Measurements from ENCODE around the gene SLC22A1. TPM values are rescaled to one million over a fixed set of nuclear protein-coding genes. Genes with fewer than 3 reads are reported as not detected.

Gene SLC22A1
- total RNA-seq, 3 donors from 2014 or later (not counting 1 experiment from before 2014, with no cell fraction given), result 1.4 to 4.5 (median 3.0) TPM

DNA sequence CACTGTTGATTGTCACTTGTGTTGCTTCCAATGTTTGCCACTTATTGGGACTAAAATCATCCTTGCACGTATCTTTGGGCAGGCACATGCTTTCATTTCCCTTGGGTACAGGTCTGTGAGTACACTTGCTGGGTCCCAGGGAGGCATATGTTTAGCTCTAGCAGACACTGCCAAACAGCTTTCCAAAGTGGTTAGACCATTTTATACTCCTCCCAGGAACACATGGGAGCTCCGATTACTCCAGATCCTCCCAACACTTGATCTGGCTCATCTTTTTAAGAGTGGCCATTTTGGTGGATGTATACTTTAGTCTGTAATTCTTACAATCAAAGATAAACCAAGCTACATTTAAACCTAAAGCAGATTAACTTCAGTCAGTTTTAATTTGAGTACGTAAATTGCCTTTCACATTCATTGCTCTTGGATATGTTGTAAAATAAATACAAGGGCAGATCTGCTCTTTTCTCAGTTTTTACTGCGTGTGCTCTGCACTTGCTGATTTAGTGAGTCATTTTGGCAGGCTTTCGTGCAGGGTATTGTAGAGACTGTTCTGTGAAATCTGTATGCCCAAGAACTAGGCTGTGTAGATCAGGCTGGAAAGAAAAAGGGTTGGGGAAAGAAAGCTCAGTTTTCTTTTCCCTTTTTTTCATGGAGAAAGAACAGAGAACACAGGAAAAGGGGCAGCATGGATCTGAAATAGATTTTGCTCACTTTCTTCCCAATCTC, 19.5 kb downstream of the SLC22A1 start:
- Histone ChIP-seq H3K4me1 (ENCODE audit: control insufficient read depth, insufficient read depth, low read length) (peaks cover 3% of the 10 kb centered on the region), H3K9me3 (ENCODE audit: control insufficient read depth, insufficient read depth, low read length) (no peaks in the 10 kb centered on the region), H3K4me3 (ENCODE audit: low read length) (no peak overlapping the region), H3K36me3 (ENCODE audit: control insufficient read depth, insufficient read depth, low read length) (peaks cover 2% of the 10 kb centered on the region), H3K27ac (ENCODE audit: low read length) (no peak overlapping the region), H3K27me3 (ENCODE audit: control insufficient read depth, insufficient read depth, low read length) (no peaks in the 10 kb centered on the region)
- Mint-ChIP-seq H3K4me1 (peaks cover 8 to 9% of the 10 kb centered on the region in 2 donors), H3K36me3 (peaks cover 7% of the 10 kb centered on the region), H3K27me3 (ENCODE audit: low read depth in 2 of 2) (no peaks in the 10 kb centered on the region), H3K9me3 (no peaks in the 10 kb centered on the region), H3K27ac (no peak overlapping the region), H3K4me3 (no peak overlapping the region)
- ATAC-seq (no peak), DNase-seq (no peak)
- intact Hi-C loops (cut with micrococcal nuclease), result no loop called here
- TF ChIP-seq, protein P1, sequence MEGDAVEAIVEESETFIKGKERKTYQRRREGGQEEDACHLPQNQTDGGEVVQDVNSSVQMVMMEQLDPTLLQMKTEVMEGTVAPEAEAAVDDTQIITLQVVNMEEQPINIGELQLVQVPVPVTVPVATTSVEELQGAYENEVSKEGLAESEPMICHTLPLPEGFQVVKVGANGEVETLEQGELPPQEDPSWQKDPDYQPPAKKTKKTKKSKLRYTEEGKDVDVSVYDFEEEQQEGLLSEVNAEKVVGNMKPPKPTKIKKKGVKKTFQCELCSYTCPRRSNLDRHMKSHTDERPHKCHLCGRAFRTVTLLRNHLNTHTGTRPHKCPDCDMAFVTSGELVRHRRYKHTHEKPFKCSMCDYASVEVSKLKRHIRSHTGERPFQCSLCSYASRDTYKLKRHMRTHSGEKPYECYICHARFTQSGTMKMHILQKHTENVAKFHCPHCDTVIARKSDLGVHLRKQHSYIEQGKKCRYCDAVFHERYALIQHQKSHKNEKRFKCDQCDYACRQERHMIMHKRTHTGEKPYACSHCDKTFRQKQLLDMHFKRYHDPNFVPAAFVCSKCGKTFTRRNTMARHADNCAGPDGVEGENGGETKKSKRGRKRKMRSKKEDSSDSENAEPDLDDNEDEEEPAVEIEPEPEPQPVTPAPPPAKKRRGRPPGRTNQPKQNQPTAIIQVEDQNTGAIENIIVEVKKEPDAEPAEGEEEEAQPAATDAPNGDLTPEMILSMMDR (IDR thresholded peaks at IDR 0.05), result no peak
- WGBS (ENCODE audit: insufficient coverage), result 78% methylated on average over 4 of the region's 5 CpGs

DNA sequence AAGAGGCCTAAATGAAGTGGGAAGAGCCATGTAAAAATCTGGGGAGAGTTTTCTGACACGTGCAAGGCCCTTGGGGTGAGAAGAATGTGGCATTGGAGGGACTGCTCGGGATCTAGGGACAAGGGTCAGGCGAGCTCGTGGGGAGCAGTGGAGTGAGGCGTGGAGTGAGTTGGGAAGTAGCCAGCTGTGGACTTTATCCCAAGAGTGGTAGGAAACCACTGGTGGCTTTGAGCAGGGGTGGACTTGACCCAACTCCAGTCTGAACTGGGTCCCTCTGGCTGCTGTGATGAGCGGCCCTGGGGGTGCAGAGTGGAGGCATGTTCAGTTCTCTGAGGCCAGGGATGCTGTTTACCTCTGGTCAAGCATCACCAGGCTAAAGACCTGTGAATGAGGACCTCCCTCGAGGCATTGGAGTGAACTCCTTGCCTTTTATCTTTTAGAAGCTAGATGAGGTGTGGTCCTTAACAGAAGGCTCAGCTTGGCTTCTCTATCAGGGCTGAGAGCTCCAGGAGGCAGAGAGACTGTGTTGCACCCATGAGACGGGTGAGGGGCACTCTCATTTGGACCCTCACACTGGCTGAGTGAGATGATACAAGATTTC, 20.6 kb downstream of the SLC22A1 start:
- H3K36me3 ChIP-seq (ENCODE audit: control insufficient read depth, insufficient read depth, low read length), result peaks cover 2% of the 10 kb centered on the region
- Mint-ChIP-seq H3K27ac (no peak overlapping the region), H3K4me1 (peaks cover 8 to 9% of the 10 kb centered on the region in 2 donors), H3K4me3 (no peak overlapping the region), H3K9me3 (no peaks in the 10 kb centered on the region), H3K36me3 (peaks cover 7% of the 10 kb centered on the region), H3K27me3 (ENCODE audit: low read depth in 2 of 2) (no peaks in the 10 kb centered on the region)
- H3K4me1 ChIP-seq (ENCODE audit: control insufficient read depth, insufficient read depth, low read length), result peaks cover 3% of the 10 kb centered on the region
- 77% methylated on average over 8 of the region's 8 CpGs for WGBS (ENCODE audit: insufficient coverage)
- no peaks in the 10 kb centered on the region for H3K9me3 ChIP-seq (ENCODE audit: control insufficient read depth, insufficient read depth, low read length)
- TF ChIP-seq, protein P1 (IDR thresholded peaks at IDR 0.05), result no peak
- no peak overlapping the region for H3K4me3 ChIP-seq (ENCODE audit: low read length)
- ATAC-seq (no peak), DNase-seq (no peak)
- H3K27ac ChIP-seq (ENCODE audit: low read length), result no peak overlapping the region
- intact Hi-C loops (cut with micrococcal nuclease), result no loop called here
- no peaks in the 10 kb centered on the region for H3K27me3 ChIP-seq (ENCODE audit: control insufficient read depth, insufficient read depth, low read length)

DNA sequence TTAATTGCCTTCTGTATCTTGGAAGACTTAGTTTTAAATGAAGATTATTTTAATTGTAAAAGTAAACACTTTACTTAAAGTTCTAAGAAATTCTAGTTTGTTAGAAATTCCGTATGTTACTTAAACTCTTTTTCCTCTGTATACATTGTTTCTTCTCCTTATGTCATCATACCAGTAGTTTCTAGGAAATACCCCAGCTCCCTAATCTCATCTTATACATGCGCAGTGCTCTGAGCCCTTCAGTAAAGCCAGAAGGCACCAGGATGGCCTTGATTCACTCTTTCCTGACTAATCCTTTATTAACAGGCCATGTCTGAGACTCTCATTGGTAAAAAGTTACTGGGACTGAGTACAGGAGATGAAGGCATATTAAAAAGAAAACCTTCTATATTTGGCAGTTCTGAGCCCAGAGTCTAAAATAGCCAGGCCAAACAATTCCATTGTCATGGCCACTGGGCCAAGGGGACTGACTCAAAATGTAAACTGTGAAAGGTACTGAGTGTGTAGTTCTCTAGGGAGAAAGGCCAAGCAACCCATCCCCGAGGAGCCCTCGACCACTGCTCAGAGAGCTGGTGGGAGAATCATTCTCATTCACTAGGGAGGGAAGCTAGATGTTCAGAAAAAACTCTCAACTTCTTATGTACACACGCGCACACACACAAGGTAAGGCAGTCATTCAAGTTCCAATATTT, 25.0 kb downstream of the SLC22A1 start:
- DNase-seq (no peak), ATAC-seq (no peak)
- H3K27ac Mint-ChIP-seq, result no peak overlapping the region
- TF ChIP-seq, protein P1 (IDR thresholded peaks at IDR 0.05), result no peak
- Histone ChIP-seq H3K27ac (ENCODE audit: low read length) (no peak overlapping the region), H3K4me3 (ENCODE audit: low read length) (no peak overlapping the region), H3K27me3 (ENCODE audit: control insufficient read depth, insufficient read depth, low read length) (no peaks in the 10 kb centered on the region), H3K36me3 (ENCODE audit: control insufficient read depth, insufficient read depth, low read length) (no peaks in the 10 kb centered on the region), H3K4me1 (ENCODE audit: control insufficient read depth, insufficient read depth, low read length) (no peaks in the 10 kb centered on the region), H3K9me3 (ENCODE audit: control insufficient read depth, insufficient read depth, low read length) (no peaks in the 10 kb centered on the region)
- H3K4me1 Mint-ChIP-seq, result no peaks in the 10 kb centered on the region
- no peak overlapping the region for H3K4me3 Mint-ChIP-seq
- peaks cover 19% of the 10 kb centered on the region for H3K36me3 Mint-ChIP-seq
- intact Hi-C loops (cut with micrococcal nuclease), result no loop called here
- H3K27me3 Mint-ChIP-seq (ENCODE audit: low read depth in 2 of 2), result peaks cover 4 to 21% of the 10 kb centered on the region in 2 donors
- 92% methylated on average over 2 of the region's 6 CpGs for WGBS (ENCODE audit: insufficient coverage)
- H3K9me3 Mint-ChIP-seq, result no peaks in the 10 kb centered on the region

All from natural killer cell (primary cell).